Measurements from ENCODE around the gene ROPN1.

The ROPN1 gene

DNA sequence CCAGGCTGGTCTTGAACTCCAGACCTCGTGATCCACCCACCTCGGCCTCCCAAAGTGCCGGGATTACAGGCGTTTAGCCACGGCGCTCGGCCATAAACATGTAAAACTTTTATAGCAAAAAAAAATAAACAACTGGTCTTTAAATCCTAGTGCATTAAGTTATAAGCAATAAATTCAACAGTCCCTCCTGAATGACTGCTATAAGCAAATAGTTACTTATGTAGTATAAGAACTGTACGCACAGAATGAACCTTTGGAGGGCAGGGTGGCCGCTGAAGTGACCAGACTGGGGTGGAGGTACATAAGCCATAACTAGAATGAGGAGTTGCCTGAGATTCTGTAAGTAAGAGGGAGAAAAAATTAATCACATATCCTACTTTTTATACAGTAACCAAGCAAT lies 43.5 kb downstream of the ROPN1 start:
- DNase-seq (ENCODE audit: low spot score), result no peak

DNA sequence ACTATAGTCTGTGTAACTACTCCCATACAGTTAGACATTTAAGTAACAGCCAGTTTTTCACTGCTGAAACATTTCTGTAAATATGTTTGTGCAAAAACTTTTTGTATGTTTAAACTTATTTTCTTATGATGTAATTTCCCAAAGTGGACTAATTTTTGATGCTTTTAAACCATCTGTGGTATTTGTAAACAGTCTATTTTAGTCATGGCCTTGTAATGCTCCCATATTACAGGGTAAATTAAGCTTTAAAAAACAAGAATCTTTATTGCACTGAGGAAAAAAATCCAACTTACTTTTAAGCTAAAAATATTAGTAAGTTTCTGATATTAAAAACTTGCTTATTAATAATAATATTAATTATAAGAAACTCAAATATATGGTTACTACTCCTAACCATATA lies 44.4 kb downstream of the ROPN1 start:
- DNase-seq (ENCODE audit: low spot score), result no peak

DNA sequence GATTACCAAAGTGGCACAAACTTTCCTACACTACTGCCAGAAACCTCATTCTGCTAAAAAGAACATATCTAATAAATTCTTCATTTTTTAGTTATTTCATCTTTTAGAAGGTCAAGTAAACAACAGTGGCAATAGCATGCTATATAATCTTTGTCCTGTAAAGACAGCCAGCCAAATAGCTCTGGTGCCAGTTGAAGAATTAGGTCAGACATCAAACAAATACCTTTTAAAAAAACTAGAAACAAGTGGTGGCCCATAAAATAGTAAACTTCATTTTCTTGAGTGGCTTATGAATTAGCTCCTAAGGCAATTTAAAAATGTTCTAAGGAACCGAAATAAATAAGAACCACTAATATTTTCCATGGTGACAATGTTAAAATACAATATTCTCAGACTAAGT lies 50.4 kb downstream of the ROPN1 start:
- DNase-seq (ENCODE audit: low spot score), result no peak

DNA sequence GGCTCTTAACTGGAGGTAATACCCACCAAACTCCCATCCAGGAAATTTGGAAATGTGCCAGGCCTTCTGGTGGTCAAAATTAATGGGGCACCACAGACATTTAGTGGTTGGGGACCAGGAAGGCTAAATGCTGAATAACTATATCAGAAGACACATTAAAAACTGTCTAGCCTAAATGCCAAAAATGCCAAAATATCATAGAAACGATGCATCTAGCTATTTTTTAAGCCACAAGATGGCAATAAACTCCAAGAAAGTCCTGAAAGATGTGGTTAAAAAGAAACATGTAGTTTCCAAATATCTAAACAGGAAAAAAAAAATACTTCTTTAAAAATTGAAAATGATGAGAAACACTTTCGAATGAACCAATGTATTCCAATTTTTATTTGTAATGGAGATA lies 50.8 kb downstream of the ROPN1 start:
- DNase-seq (ENCODE audit: low spot score), result no peak

DNA sequence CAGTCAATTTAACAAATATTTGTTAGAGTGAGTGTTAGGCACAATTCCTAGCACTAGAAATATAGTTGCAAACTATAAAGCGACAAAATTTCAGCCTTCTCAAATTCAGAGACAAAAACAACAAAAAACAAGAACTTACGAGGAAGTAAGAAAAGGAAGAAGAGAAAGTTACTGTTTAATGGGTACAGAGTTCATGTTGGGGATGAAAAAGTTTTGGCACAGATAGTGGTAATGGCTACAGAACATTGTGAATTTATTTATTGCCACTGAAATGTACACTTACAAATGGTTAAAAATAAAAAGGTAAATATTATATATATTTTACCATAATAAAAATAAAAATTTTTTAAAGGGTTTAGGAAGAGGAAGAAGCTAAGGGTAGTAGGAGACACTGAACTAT lies 52.2 kb downstream of the ROPN1 start:
- no peak for DNase-seq (ENCODE audit: low spot score)

DNA sequence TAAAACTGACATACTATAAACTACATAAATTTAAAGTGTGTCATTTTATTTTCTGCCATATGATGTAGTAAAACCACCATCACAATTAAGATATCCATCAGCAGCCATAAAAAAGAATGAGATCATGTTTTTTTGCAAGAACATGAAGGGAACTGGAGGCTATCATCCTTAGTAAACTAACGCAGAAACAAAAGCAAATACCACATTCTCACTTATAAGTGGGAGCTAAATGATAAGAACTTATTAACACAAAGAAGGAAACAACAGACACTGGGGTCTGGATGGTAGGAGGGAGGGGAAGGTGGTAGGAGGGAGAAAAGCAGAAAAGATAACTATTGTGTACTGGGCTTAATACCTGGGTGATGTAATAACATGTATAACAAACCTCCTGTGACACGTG lies 55.5 kb downstream of the ROPN1 start:
- no peak for DNase-seq (ENCODE audit: low spot score)

DNA sequence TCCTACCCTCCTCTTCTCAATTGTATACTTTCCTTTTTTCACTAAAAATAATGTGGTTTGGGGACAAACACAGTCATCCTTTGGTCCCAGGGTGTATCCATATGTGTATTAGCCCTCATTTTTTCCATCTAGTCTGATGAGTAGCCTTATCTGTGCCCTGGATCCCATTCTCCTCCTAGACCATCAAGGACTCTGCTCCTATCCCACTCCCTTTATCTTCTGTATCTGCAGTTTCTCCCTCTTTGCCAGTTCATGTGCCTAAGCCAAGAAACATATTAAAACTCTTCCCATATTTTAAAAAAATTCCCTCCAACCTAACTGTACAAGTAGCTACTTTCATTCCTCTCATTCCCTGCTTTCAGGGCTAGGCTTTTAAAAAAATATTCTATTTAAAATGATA lies 56.1 kb downstream of the ROPN1 start:
- no peak for DNase-seq (ENCODE audit: low spot score)

DNA sequence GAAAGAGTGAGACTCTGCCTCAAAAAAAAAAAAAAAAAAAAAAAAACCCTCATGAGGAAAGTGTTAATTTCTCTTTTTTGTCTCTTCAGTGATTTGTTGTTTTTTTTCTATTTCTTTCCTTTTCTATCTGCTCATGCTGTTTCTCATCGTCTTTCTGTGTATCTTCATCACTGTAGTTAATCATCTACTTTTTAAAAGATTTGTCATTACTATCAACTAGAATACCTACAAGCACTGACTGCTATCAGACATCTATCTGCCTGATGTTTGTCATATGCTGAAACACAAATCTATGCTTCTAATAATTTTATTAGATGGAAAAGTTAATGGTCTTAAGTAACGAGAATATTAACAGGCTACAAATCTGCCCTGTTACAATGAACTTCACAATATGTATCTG lies 57.7 kb downstream of the ROPN1 start:
- no peak for DNase-seq (ENCODE audit: low spot score)

DNA sequence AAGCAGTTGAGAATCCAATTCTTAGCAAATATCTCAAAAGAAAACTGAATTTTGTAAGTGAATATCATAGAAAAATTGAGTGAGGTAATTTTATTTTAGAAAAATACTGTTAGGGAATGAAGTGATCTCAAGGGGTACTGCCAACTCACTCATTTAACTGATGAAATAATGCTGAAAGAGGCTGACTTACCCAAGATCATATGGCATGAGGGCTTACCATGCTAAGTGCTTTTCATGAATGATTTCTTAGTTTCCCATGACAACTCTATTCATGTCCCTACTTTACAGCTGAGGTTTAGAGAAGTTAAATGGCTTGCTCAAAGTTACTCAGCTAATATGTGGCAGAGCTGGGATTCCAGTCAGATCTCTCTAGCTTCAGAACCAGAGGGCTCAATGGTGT lies 61.5 kb downstream of the ROPN1 start:
- DNase-seq (ENCODE audit: low spot score), result no peak

DNA sequence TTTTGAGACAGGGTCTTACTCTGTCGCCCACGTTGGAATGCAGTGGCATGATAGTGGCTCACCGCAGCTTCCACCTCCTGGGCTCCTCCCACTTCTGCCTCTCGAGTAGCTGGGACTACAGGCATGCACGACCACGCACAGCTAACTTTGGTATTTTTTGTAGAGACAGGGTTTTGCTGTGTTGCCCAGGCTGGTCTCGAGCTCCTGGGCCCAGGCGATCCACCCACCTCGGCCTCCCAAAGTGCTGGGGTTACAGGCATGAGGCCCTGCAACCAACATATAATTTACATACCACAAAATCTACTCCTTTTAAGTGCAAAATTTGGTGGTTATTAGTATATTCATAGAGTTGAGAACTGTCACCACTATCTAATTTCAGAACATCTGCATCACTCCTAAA lies 62.6 kb downstream of the ROPN1 start:
- no peak for DNase-seq (ENCODE audit: low spot score)

DNA sequence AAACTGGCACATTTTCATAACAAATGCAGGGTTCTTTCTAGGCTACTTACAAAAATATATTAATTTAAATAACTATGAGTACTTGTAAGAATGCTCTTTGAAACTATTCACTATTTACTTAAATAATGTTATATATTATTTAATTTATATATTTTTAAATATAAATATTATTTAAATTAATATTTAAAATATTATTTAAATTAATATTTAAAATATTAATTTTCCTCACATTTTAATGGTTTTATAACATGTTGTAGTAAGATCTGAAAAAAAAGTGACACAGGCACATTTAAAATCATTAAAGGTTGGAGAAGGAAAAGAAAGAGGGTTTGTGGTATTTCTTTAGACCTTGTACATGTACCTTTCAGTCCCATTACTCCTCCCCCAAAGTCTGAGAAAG lies 65.5 kb downstream of the ROPN1 start:
- no peak for DNase-seq (ENCODE audit: low spot score)

DNA sequence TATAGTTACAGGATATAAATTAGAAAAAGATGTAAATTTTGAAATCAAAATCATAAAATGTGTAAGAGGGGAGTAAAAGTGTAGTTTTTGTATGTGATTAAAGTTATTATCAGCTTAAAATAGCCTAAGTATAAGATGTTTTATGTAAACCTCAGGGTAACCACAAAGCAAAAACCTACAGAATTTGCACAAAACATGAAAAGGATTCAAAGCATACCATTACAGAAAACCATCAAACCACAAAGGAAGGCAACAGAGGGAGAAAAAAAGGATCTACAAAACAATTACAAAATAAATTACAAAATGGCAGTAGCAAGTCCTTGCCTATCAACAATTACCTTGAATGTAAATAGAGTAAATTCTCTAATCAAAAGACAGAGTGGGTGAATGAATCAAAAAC lies 71.1 kb downstream of the ROPN1 start:
- no peak for DNase-seq (ENCODE audit: low spot score)

DNA sequence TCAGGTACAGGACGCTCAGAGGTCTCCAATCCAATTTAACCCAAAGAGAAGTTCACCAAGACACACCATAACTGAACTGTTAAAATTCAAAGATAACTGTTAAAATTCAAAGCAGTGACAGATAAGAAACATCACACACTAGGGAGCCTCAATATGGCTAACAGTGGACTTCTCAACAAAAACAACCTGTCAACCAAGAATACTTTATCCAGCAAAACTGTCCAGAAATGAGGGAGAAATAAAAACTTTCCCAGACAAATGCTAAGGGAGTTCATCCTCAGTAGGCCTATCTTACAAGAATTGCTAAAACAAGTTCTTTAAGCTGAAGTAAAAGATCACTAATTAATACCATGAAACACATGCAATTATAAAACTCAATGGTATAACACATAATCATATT lies 71.5 kb downstream of the ROPN1 start:
- DNase-seq (ENCODE audit: low spot score), result no peak

DNA sequence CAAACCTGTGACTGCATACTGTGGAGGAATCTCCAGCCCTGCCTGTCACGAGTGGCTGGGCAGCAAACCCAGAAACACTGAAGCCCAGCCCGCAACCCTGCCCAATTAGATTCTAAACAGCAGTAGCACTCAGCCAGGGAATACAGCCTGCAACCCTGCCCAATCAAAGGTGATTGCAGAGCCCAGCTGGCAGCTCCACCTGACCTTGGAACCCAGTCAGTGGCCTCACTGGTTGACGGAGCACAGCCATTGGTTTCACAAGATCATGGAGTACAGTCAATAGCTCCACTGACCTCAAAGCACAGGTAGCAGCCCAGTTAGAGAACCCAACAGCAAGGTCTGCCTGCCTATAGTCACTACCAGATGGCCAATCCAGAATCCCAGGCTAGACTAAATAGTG lies 72.6 kb downstream of the ROPN1 start:
- DNase-seq (ENCODE audit: low spot score), result no peak

Measured in D341Med (cell line).